Fibroblast of the aortic adventitia (primary cell): ENCODE measurements around the gene RNF167. TPM values are rescaled to one million over a fixed set of nuclear protein-coding genes. Genes with fewer than 3 reads are reported as not detected.

ENCODE experiments used
- DNase-seq: peaks from one replicate; pipeline ENCODE4 v3.0.0-alpha.2; 2010; ENCODE audit warnings: low read depth
- H3K4me3 ChIP-seq: 2 replicates; pipeline ENCODE4 v1.5.1; 2011; ENCODE audit warnings: low read depth, mild to moderate bottlenecking, control low read depth, low read length, moderate library complexity
- total RNA-seq: library from RNA; depleted of rRNA; stranded (reverse); fragments of >200 nt; gene quantifications from 2 replicates; pipeline ENCODE4 v1.2.3, GENCODE V29; 2012; ENCODE audit warnings: low replicate concordance
- TF ChIP-seq, protein P1 (sequence below): IDR thresholded peaks from 2 replicates; pipeline ENCODE4 v1.5.1; 2011; ENCODE audit warnings: mild to moderate bottlenecking, low read length, control low read depth, inconsistent platforms; ENCODE audit not compliant: insufficient read depth

Gene RNF167
- total RNA-seq, 1 donor = 26.4 TPM

DNA sequence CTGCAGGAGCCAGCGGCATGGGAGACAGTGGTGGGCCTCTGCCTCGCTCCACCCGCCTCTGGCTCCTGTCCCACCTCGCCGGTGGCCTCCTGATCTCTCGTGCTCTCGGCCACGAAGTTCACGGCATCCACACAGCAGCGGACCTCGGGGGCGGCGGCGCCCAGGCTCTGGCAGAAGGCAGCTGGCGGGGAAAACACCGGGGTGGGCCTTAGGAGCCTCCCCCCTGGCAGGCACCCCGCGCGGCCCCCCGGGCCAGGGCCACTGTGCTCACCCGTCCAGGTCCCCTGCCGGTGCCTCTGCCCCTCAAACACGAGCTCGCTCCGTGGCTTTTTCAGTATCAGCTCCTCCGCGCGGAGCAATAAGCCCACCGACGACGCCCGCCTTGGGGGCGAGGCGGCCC lies 41.1 kb upstream of the RNF167 start:
- H3K4me3 ChIP-seq = peak overlapping the region; percentile 63
- no peak for DNase-seq
- TF ChIP-seq, protein P1, sequence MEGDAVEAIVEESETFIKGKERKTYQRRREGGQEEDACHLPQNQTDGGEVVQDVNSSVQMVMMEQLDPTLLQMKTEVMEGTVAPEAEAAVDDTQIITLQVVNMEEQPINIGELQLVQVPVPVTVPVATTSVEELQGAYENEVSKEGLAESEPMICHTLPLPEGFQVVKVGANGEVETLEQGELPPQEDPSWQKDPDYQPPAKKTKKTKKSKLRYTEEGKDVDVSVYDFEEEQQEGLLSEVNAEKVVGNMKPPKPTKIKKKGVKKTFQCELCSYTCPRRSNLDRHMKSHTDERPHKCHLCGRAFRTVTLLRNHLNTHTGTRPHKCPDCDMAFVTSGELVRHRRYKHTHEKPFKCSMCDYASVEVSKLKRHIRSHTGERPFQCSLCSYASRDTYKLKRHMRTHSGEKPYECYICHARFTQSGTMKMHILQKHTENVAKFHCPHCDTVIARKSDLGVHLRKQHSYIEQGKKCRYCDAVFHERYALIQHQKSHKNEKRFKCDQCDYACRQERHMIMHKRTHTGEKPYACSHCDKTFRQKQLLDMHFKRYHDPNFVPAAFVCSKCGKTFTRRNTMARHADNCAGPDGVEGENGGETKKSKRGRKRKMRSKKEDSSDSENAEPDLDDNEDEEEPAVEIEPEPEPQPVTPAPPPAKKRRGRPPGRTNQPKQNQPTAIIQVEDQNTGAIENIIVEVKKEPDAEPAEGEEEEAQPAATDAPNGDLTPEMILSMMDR = no peak

GRCh38 chr17:4899341-4900230 lies 40.5 kb upstream of the RNF167 start, which contains the start of gene C17orf107:
TSS of gene C17orf107 (plus strand) at chr17:4899536. CDS start at chr17:4899763, 227 bp downstream.
- peak within 1 kb of the TSS; percentile 63 for H3K4me3 ChIP-seq
- TF ChIP-seq, protein P1 = no peak
- DNase-seq = peak; percentile 68

DNA sequence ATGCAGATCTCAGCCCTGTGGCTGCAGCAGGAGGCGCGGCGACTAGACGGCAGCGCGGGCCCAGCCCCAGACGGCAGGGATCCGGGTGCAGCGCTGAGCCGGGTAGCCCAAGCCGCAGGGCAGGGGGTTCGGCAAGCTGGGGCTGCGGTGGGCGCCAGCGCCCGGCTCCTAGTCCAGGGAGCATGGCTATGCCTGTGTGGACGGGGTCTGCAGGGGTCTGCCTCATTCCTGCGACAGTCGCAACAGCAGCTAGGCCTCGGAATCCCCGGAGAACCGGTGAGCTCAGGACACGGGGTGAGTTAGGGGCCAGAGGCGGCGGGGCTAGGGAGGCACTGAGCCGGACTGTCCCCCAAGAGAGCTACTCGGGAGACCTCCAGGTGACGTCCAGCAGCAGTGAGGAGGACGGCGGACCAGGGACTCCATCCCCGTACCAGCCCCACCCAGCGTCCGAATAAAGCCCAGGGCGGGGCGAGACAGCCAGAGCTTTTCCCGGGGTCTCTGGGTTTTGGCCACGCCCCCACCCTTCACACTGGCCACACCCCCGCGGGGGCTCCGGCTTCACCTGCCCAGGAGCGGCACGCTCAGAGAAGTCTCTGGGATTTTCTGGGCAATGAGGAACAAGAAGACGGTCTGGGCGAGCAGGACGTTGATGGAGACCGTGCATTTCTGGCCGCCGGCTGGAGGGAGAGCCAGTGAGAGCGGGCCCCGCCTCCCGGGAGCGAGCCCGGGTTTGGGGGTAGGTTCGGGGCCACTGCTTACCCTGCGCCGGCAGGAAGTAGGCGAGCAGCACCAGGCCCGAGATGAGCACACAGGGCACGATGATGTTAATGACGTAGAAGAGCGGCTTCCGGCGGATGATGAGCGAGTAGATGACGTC lies 39.6 kb upstream of the RNF167 start:
- no peak overlapping the region for H3K4me3 ChIP-seq
- no peak for DNase-seq

GRCh38 chr17:4901108-4901647 lies 38.9 kb upstream of the RNF167 start:
- TF ChIP-seq, protein P1 = no peak
- H3K4me3 ChIP-seq = no peak overlapping the region
- DNase-seq = no peak

More for the DNA sequence above, 39.6 kb upstream of the RNF167 start:
- TF ChIP-seq, protein P1 = no peak

DNA sequence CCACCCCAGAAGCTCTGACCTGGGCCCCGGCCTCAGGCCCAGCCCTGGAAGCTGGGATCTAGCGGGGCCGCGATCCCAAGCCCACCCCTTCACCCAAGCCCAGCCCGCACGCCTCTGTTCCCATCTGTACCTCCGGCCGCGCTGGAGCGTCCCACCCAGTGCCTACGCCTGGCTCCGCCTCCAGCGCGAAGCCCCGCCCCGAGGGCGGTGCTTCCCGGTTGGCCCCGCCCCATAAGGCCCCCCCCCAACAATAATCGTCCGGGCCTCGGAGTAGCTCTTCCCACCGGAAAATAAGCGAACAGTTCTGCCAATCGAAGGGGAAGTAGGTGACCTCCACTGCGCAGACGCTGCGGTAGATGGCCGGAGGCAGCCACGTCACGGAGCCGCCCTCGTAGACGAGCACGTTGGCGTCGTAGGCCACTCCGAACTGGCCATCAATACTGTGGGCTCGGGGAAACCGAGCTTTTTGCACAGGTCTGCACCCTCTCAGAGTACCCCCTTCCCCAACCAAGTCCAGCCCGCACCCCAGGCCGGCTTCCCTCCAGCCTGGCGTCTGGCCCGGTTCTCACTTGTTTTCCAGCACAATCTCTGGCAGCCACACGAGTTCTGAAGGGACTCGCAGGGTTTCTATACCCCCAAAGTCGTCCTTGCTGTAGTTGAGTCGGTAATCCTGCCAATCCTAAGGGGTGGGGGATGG lies 38.3 kb upstream of the RNF167 start:
- no peak overlapping the region for H3K4me3 ChIP-seq
- no peak for DNase-seq
- TF ChIP-seq, protein P1 = no peak

DNA sequence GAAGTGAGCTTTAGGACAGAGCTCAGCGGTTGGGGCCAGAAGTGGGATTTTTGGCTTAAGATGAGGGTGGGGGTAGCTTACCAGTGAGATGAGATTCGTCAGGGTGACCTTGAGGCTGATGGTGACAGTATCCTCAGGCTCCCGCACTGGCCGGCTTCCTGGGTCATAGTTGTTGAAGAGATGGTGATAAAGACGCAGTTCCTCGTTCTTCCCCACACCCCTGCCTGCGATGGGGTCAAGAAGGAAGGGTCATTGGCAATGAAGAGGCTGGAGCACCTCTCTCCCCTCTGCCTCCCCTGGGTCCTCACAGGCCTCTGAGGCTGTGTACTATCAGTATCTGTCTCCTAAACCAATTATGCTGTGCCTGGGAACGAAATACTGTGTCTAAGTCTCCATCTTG lies 37.5 kb upstream of the RNF167 start:
- no peak overlapping the region for H3K4me3 ChIP-seq
- no peak for DNase-seq
- TF ChIP-seq, protein P1 = no peak
